ENCODE measurements around the gene PALD1.
"Not testable (repeated sequence)": the region's sequence is repeated elsewhere in the genome, so short reads cannot be mapped to it uniquely, and the experiment has no call there.

- TF ChIP-seq CTCF (IDR thresholded peaks at IDR 0.05); POLR2AphosphoS5 (IDR thresholded peaks at IDR 0.05; ENCODE audit: insufficient read depth in 1 of 2, low read depth in 1 of 2): not testable (repeated sequence)
Observed at GRCh38 chr10:70614364-70614763, 135.8 kb downstream of the PALD1 start.
